PC-3 (cell line): ENCODE measurements around the gene KCND3.

Experiments
- CTCF ChIP-seq: fragments of 300-600 bp; sonication (generic); conservative IDR thresholded peaks from 2 replicates; pipeline ENCODE4 v1.5.1; 2017; ENCODE audit warnings: antibody characterized with exemption, low read depth, mild to moderate bottlenecking, low read length
- EZH2 ChIP-seq: fragments of 300-600 bp; sonication (generic); IDR thresholded peaks from one replicate; pipeline ENCODE4 v1.6.1; 2017; ENCODE audit warnings: antibody characterized with exemption, mild to moderate bottlenecking, low read length; ENCODE audit not compliant: unreplicated experiment

DNA sequence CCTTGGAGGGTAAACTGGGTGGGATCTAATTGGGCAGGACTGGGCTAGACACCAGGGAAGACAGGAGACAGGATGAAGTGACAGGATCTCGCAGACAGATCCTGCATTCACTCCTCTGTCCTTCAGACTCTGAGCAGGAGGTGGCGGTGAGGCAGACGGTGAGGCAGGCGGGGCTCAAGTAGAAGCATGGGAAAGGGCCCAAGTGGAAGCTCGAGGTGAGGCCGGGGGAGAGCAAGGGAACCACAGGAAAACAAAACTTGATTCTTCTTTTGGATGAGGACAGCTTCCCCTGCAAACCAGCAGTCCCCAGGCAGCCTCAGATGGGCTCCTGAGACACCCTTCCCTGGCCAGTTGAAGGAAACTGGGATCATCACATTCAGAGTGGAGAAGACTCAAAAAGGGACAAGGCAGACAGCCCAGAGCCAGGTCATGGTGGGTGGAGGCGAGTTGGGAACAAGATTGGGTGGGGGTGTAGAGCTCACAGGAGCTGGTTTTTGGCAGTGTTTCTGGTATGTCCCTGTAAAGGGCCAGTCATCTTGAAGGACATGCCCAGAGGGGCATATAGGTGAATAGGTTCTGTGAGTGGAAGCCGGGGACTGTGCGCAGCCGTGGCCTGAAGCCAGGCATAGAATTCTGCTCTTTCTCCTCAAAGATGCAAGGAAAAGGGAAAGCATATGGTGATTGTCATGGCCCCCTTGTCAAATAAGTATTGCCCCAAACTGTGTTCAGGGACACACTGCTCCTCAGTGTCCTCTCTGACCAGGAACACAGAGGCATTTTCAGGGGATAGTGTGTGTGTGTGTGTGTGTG lies 268.3 kb downstream of the KCND3 start:
- TF ChIP-seq CTCF (no peak), EZH2 (no peak)
